Measurements from ENCODE around the gene ATF7IP2.
"Not testable (repeated sequence)": the region's sequence is repeated elsewhere in the genome, so short reads cannot be mapped to it uniquely, and the experiment has no call there.

Gene ATF7IP2

GRCh38 chr16:10453159-10453510, 67.3 kb downstream of the ATF7IP2 start:
- DNase-seq = no peak

- no peak for DNase-seq
Measured at GRCh38 chr16:10465821-10466220, 80.0 kb downstream of the ATF7IP2 start.

GRCh38 chr16:10466313-10466712, 80.5 kb downstream of the ATF7IP2 start:
- no peak for DNase-seq

- no peak for DNase-seq
Measured at GRCh38 chr16:10466861-10467260, 81.0 kb downstream of the ATF7IP2 start.

GRCh38 chr16:10476636-10477035, 90.8 kb downstream of the ATF7IP2 start:
- not testable (repeated sequence) for DNase-seq

- no peak for DNase-seq
Measured at GRCh38 chr16:10480151-10480550, 94.3 kb downstream of the ATF7IP2 start.

- no peak for DNase-seq
Measured at GRCh38 chr16:10485159-10485558, 99.3 kb downstream of the ATF7IP2 start.

GRCh38 chr16:10485698-10486382, 100.0 kb downstream of the ATF7IP2 start:
- DNase-seq = no peak

- no peak for DNase-seq
Measured at GRCh38 chr16:10490141-10490540, 104.3 kb downstream of the ATF7IP2 start.

- no peak for DNase-seq
Measured at GRCh38 chr16:10493276-10493675, 107.4 kb downstream of the ATF7IP2 start.

GRCh38 chr16:10494343-10495030, 108.6 kb downstream of the ATF7IP2 start:
- peak in 1 of 5 experiments; percentile 57 for DNase-seq

GRCh38 chr16:10495031-10495345, 109.1 kb downstream of the ATF7IP2 start:
- no peak for DNase-seq

- peak in 1 of 5 experiments; percentile 49 for DNase-seq
Measured at GRCh38 chr16:10497132-10498101, 111.6 kb downstream of the ATF7IP2 start.

GRCh38 chr16:10500582-10500981, 114.7 kb downstream of the ATF7IP2 start:
- DNase-seq = no peak

- peak in 1 of 5 experiments; percentile 26 for DNase-seq
Measured at GRCh38 chr16:10501016-10501607, 115.3 kb downstream of the ATF7IP2 start.

- no peak for DNase-seq
Measured at GRCh38 chr16:10502776-10503175, 116.9 kb downstream of the ATF7IP2 start.

- no peak for DNase-seq
Measured at GRCh38 chr16:10504404-10504885, 118.6 kb downstream of the ATF7IP2 start.

- DNase-seq = not testable (repeated sequence)
Measured at GRCh38 chr16:10505286-10505685, 119.4 kb downstream of the ATF7IP2 start.

- DNase-seq = peak in 4 of 5 experiments; percentile 13 to 80 (median 44)
Measured at GRCh38 chr16:10509534-10510025, 123.7 kb downstream of the ATF7IP2 start.

GRCh38 chr16:10510279-10510678, 124.4 kb downstream of the ATF7IP2 start:
- no peak for DNase-seq

- DNase-seq = peak in 1 of 5 experiments; percentile 80
Measured at GRCh38 chr16:10511829-10512228, 126.0 kb downstream of the ATF7IP2 start.

GRCh38 chr16:10514369-10515055, 128.7 kb downstream of the ATF7IP2 start:
- DNase-seq = peak in 4 of 5 experiments; percentile 13 to 55 (median 22)
